ENCODE data around the gene DMRTB1. TPM values are rescaled to one million over a fixed set of nuclear protein-coding genes. Genes with fewer than 3 reads are reported as not detected.

The DMRTB1 gene
- total RNA-seq: not detected

- Mint-ChIP-seq H3K27ac (no peak within 1 kb of the TSS), H3K4me1 (no peaks in the 10 kb centered on the region), H3K9me3 (ENCODE audit: low read depth) (no peaks in the 10 kb centered on the region), H3K36me3 (no peaks in the 10 kb centered on the region), H3K4me3 (no peak within 1 kb of the TSS), H3K27me3 (no peaks in the 10 kb centered on the region)
- CTCF ChIA-PET: no interaction called here
- DNase-seq (no peak), ATAC-seq (no peak)
Measured at GRCh38 chr1:53459321-53460175, at the start of gene DMRTB1. Gene DMRTB1 (plus strand): TSS chr1:53459399. CDS start chr1:53459454, 55 bp downstream.

- no peak overlapping the region for H3K27ac Mint-ChIP-seq
- ATAC-seq: no peak
- no peaks in the 10 kb centered on the region for H3K9me3 Mint-ChIP-seq (ENCODE audit: low read depth)
- DNase-seq: no peak
- no peaks in the 10 kb centered on the region for H3K27me3 Mint-ChIP-seq
- H3K4me3 Mint-ChIP-seq: no peak overlapping the region
- H3K36me3 Mint-ChIP-seq: no peaks in the 10 kb centered on the region
- H3K4me1 Mint-ChIP-seq: peaks cover 53% of the 10 kb centered on the region
- CTCF ChIA-PET: interaction anchor here (0.7 to 1.7 kb wide), 2 partner anchors 16 to 35 kb away, joined by 3 to 5 read pairs; no protein-coding TSS in a partner anchor
Measured at GRCh38 chr1:53409695-53410094, 49.5 kb upstream of the DMRTB1 start.

GRCh38 chr1:53410100-53410541, 49.1 kb upstream of the DMRTB1 start:
- Mint-ChIP-seq H3K27me3 (no peaks in the 10 kb centered on the region), H3K36me3 (no peaks in the 10 kb centered on the region), H3K27ac (peak overlapping the region; percentile 68), H3K4me1 (peaks cover 53% of the 10 kb centered on the region), H3K4me3 (no peak overlapping the region), H3K9me3 (ENCODE audit: low read depth) (no peaks in the 10 kb centered on the region)
- ATAC-seq: peak; percentile 13
- peak; percentile 66 for DNase-seq
- CTCF ChIA-PET: interaction anchor here (1.7 kb wide), 1 partner anchor 17 kb away, joined by 5 read pairs; no protein-coding TSS in a partner anchor

GRCh38 chr1:53410701-53411100, 48.5 kb upstream of the DMRTB1 start:
- Mint-ChIP-seq H3K4me1 (peaks cover 53% of the 10 kb centered on the region), H3K27ac (no peak overlapping the region), H3K9me3 (ENCODE audit: low read depth) (no peaks in the 10 kb centered on the region), H3K4me3 (no peak overlapping the region), H3K27me3 (no peaks in the 10 kb centered on the region), H3K36me3 (no peaks in the 10 kb centered on the region)
- CTCF ChIA-PET: interaction anchor here (1.7 kb wide), 1 partner anchor 18 kb away, joined by 5 read pairs; no protein-coding TSS in a partner anchor
- ATAC-seq: no peak
- no peak for DNase-seq

- H3K36me3 Mint-ChIP-seq: no peaks in the 10 kb centered on the region
- H3K27me3 Mint-ChIP-seq: no peaks in the 10 kb centered on the region
- H3K9me3 Mint-ChIP-seq (ENCODE audit: low read depth): no peaks in the 10 kb centered on the region
- no peak for ATAC-seq
- peak overlapping the region; percentile 98 for H3K27ac Mint-ChIP-seq
- DNase-seq: no peak
- H3K4me3 Mint-ChIP-seq: no peak overlapping the region
- CTCF ChIA-PET: interaction anchor here (1.5 to 2.7 kb wide), 2 partner anchors 16 to 18 kb away, joined by 4 to 20 read pairs; no protein-coding TSS in a partner anchor
- H3K4me1 Mint-ChIP-seq: peaks cover 58% of the 10 kb centered on the region
Measured at GRCh38 chr1:53411541-53412152, 47.6 kb upstream of the DMRTB1 start.

GRCh38 chr1:53412285-53413174, 46.7 kb upstream of the DMRTB1 start:
- DNase-seq (no peak), ATAC-seq (no peak)
- H3K27me3 Mint-ChIP-seq: no peaks in the 10 kb centered on the region
- peak overlapping the region; percentile 98 for H3K27ac Mint-ChIP-seq
- no peak overlapping the region for H3K4me3 Mint-ChIP-seq
- CTCF ChIA-PET: interaction anchor here (1.4 to 2.7 kb wide), 5 partner anchors 10 to 86 kb away, joined by 3 to 20 read pairs (median 6); no protein-coding TSS in a partner anchor
- no peaks in the 10 kb centered on the region for H3K9me3 Mint-ChIP-seq (ENCODE audit: low read depth)
- H3K36me3 Mint-ChIP-seq: no peaks in the 10 kb centered on the region
- H3K4me1 Mint-ChIP-seq: peaks cover 63% of the 10 kb centered on the region

GRCh38 chr1:53413175-53414001, 45.8 kb upstream of the DMRTB1 start:
- Mint-ChIP-seq H3K27ac (peak overlapping the region; percentile 98), H3K4me3 (peak overlapping the region; percentile 21), H3K9me3 (ENCODE audit: low read depth) (no peaks in the 10 kb centered on the region), H3K4me1 (peaks cover 61% of the 10 kb centered on the region), H3K36me3 (no peaks in the 10 kb centered on the region), H3K27me3 (no peaks in the 10 kb centered on the region)
- ATAC-seq: peak; percentile 89
- DNase-seq: peak; percentile 86
- CTCF ChIA-PET: interaction anchor here (1.1 to 2.7 kb wide), 5 partner anchors 10 to 87 kb away, joined by 3 to 20 read pairs (median 6); no protein-coding TSS in a partner anchor

GRCh38 chr1:53414632-53415031, 44.6 kb upstream of the DMRTB1 start:
- no peak for ATAC-seq
- DNase-seq: no peak
- no peaks in the 10 kb centered on the region for H3K36me3 Mint-ChIP-seq
- no peak overlapping the region for H3K4me3 Mint-ChIP-seq
- CTCF ChIA-PET: interaction anchor here (1.1 to 2.7 kb wide), 4 partner anchors 8 to 89 kb away, joined by 3 to 20 read pairs (median 7); no protein-coding TSS in a partner anchor
- no peaks in the 10 kb centered on the region for H3K27me3 Mint-ChIP-seq
- no peak overlapping the region for H3K27ac Mint-ChIP-seq
- H3K9me3 Mint-ChIP-seq (ENCODE audit: low read depth): no peaks in the 10 kb centered on the region
- H3K4me1 Mint-ChIP-seq: peaks cover 59% of the 10 kb centered on the region

GRCh38 chr1:53415432-53415831, 43.8 kb upstream of the DMRTB1 start:
- Mint-ChIP-seq H3K4me3 (no peak overlapping the region), H3K27me3 (peaks cover 5% of the 10 kb centered on the region), H3K27ac (no peak overlapping the region), H3K4me1 (peaks cover 53% of the 10 kb centered on the region), H3K36me3 (no peaks in the 10 kb centered on the region), H3K9me3 (ENCODE audit: low read depth) (no peaks in the 10 kb centered on the region)
- CTCF ChIA-PET: no interaction called here
- no peak for ATAC-seq
- DNase-seq: no peak

- H3K9me3 Mint-ChIP-seq (ENCODE audit: low read depth): no peaks in the 10 kb centered on the region
- ATAC-seq (no peak), DNase-seq (no peak)
- CTCF ChIA-PET: no interaction called here
- H3K4me3 Mint-ChIP-seq: no peak overlapping the region
- H3K27ac Mint-ChIP-seq: no peak overlapping the region
- H3K36me3 Mint-ChIP-seq: peaks cover 1% of the 10 kb centered on the region
- peaks cover 44% of the 10 kb centered on the region for H3K4me1 Mint-ChIP-seq
- H3K27me3 Mint-ChIP-seq: peaks cover 10% of the 10 kb centered on the region
Measured at GRCh38 chr1:53416269-53416813, 42.9 kb upstream of the DMRTB1 start.

- no peak overlapping the region for H3K4me3 Mint-ChIP-seq
- H3K27ac Mint-ChIP-seq: no peak overlapping the region
- no peaks in the 10 kb centered on the region for H3K9me3 Mint-ChIP-seq (ENCODE audit: low read depth)
- peaks cover 36% of the 10 kb centered on the region for H3K4me1 Mint-ChIP-seq
- CTCF ChIA-PET: no interaction called here
- ATAC-seq (no peak), DNase-seq (no peak)
- H3K36me3 Mint-ChIP-seq: peaks cover 3% of the 10 kb centered on the region
- peaks cover 13% of the 10 kb centered on the region for H3K27me3 Mint-ChIP-seq
Measured at GRCh38 chr1:53417074-53417511, 42.1 kb upstream of the DMRTB1 start.

GRCh38 chr1:53419034-53419433, 40.2 kb upstream of the DMRTB1 start:
- Mint-ChIP-seq H3K36me3 (peaks cover 3% of the 10 kb centered on the region), H3K9me3 (ENCODE audit: low read depth) (no peaks in the 10 kb centered on the region), H3K4me1 (peaks cover 17% of the 10 kb centered on the region), H3K4me3 (no peak overlapping the region), H3K27ac (no peak overlapping the region), H3K27me3 (peaks cover 13% of the 10 kb centered on the region)
- CTCF ChIA-PET: no interaction called here
- no peak for ATAC-seq
- DNase-seq: no peak

Measured in activated CD8-positive, alpha-beta memory T cell treated with anti-CD3 and anti-CD28 coated beads, Interleukin-2, amount 10 ng/mL, durations not matched to agents 7 days and 5 days (primary cell).